Measurements from ENCODE around the gene LYSET.
"Not testable (repeated sequence)": the region's sequence is repeated elsewhere in the genome, so short reads cannot be mapped to it uniquely, and the experiment has no call there.

Gene LYSET

DNA sequence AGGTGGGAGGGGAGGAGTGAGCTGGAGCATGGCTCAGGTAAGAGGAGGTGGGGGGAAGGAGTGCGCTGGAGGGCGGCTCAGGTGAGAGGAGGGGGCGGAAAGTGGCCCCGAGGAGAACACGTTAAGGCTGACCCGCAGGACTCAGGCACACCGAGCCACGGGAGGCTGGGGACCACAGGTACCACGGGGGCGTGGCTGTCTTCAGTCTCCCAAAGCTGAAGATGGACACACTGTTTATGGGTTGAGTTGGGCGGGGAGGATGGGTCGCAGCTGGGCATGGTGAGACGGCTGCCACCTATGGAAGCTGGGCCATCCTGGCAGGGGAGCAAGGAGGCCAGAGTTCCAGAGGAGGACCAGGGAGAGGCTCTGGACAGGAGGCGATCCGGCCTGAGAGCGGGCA is 45.4 kb downstream of the LYSET start:
- DNase-seq, result no peak

DNA sequence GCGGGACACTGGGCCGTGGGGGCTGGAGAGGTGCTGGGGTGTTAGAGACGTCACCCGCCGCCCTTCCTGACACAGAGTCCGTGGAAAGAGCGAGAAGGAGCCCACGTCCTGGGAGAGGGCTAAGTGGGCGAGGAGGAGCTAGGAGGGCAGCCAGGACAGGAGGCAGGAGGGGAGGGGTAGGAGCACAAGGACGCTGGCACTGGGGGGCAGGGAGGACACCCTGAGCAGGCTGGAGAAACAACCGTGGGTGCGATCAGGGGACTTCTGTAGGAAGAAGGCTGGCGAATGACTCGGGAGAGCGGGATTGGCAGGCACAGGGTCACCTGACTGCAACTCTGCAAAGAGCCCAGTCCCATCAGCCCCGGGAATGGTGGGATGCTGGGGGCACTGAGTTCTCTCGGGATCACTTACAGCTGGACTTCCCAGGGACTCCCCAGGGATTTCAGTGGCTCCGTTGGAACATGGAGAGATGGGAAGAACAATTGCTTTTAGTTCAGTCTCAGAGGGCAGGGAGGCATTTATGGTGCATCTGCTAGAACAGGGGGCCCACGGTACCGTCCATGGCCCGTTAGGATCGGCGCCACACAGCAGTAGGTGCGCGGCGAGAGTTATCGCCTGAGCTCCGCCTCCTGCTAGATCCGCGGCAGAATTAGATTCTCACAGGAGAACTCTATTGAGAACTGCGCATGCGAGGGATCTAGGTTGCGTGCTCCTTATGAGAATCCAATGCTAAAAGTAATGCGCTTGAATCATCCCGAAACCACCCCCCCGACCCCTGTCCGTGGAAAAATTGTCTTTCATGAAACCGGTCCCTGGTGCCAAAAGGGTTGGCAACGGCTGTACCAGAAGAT is 46.2 kb downstream of the LYSET start:
- DNase-seq, result no peak

DNA sequence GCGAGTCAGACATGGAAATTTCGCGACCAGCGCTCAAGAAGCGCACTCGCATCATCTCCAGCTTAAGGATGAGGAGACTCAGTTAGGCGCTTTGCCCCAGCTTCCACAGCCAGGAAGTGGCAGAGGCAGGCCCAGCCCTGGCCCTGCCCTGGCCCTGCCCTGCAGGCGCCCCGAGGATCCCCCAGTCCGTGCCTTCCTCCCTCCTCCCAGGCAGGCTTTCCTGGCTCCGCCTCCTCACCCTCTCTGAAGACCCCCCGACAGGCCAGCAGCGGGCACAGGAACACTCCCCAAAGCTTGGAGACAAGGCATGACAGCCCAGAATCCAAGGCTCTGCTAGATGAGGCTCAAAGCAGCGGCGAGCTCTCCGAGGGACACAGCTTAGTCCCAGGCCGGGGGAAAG is 47.0 kb downstream of the LYSET start:
- DNase-seq, result no peak

DNA sequence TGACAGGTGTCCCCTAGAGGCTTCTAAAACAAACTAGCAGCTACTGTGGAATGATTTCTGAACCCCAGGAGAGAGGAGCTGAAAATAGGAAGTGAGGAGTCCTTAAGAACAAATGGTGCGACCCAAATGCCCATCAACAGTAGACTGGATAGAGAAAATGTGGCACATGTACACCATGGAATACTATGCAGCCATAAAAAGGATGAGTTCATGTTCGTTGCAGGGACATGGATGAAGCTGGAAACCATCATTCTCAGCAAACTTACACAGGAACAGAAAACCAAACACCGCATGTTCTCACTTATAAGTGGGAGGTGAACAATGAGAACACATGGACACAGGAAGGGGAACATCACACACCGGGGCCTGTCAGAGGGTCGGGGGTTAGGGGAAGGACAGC is 48.0 kb downstream of the LYSET start:
- not testable (repeated sequence) for DNase-seq

DNA sequence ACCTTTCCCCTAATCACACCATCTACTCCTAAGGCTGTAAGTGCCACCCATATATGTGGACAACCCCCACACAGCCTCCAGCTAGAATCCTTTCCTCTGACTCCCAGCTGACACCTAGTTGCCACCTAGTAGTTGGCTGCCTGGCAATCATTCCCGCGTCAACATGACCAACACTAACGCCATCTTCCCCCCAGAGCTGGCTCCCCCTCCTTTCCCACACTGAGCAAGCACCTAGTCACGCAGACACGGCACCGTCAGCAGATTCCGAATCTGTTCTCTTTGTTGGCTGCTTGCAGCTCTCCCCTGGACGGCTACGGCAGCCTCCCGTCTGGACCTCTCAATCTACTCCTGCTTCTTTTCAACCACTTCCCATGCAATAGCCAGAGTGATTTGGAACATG is 49.7 kb downstream of the LYSET start:
- no peak for DNase-seq

Data from NCI-H1048 (cell line).